ENCODE data around the gene FAM131C.
A peak's percentile ranks its signal among the peaks of the same experiment; 100 is the strongest.

The FAM131C gene

GRCh38 chr1:16082283-16083038 lies 9.0 kb upstream of the FAM131C start:
- H3K36me3 ChIP-seq, result no peaks in the 10 kb centered on the region
- no peaks in the 10 kb centered on the region for H3K27me3 ChIP-seq
- peak; percentile 67 for DNase-seq
- no peaks in the 10 kb centered on the region for H3K9me3 ChIP-seq
- peaks cover 11% of the 10 kb centered on the region for H3K4me1 ChIP-seq
- no peak overlapping the region for H3K4me3 ChIP-seq (ENCODE audit: low read depth, low read length)
- TF ChIP-seq CTCF (IDR thresholded peaks at IDR 0.05; ENCODE audit: low read depth, low read length), result peak; percentile 79

GRCh38 chr1:16081636-16082035 lies 8.2 kb upstream of the FAM131C start:
- TF ChIP-seq CTCF (IDR thresholded peaks at IDR 0.05; ENCODE audit: low read depth, low read length), result no peak
- H3K4me1 ChIP-seq, result peaks cover 16% of the 10 kb centered on the region

GRCh38 chr1:16080422-16081150 lies 7.1 kb upstream of the FAM131C start:
- DNase-seq, result no peak
- Histone ChIP-seq H3K36me3 (no peaks in the 10 kb centered on the region), H3K4me3 (ENCODE audit: low read depth, low read length) (no peak overlapping the region), H3K9me3 (no peaks in the 10 kb centered on the region), H3K4me1 (peaks cover 19% of the 10 kb centered on the region), H3K27me3 (no peaks in the 10 kb centered on the region)
- TF ChIP-seq CTCF (IDR thresholded peaks at IDR 0.05; ENCODE audit: low read depth, low read length), result no peak

More at GRCh38 chr1:16081636-16082035, 8.2 kb upstream of the FAM131C start:
- no peak for DNase-seq
- H3K4me3 ChIP-seq (ENCODE audit: low read depth, low read length), result no peak overlapping the region
- H3K27me3 ChIP-seq, result no peaks in the 10 kb centered on the region
- no peaks in the 10 kb centered on the region for H3K36me3 ChIP-seq
- no peaks in the 10 kb centered on the region for H3K9me3 ChIP-seq

DNA sequence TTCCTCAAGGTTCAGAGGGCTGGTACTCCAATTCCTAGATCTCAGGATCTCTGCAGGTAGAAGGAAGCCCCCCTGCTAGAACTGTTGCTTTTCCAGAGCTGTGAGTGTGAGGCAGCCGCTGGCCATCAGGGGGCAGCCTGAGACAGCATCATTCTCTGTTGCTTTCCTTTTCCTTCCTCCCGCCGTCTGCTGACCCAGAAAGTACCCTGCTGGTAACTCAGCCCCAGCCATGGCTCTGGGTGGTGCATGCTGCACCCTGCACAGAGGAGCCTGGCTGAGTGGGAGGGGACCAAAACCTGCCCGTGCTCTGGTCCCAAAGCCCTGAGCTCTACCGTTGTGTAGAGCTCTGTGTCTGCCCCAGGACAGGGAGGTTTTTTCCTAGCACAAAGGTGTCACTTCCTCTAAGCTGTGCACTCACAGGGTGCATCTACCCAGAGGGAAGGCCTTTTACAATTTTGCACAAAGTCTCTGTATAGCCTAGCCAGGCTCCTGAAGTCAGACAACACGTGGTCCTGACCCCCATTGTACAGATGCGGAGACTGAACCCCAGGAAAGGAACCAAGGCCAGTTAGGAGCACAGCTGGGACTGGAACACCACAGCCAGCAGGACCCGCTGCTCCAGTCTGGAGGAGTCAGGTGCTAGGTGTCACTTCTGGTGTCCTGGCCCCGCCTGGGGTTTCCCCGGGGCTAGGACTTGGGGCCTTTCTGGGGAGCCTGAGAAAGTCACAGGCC lies 5.6 kb upstream of the FAM131C start:
- peaks cover 19% of the 10 kb centered on the region for H3K4me1 ChIP-seq

GRCh38 chr1:16077406-16078245 lies 4.2 kb upstream of the FAM131C start:
- no peak overlapping the region for H3K4me3 ChIP-seq (ENCODE audit: low read depth, low read length)
- peaks cover 19% of the 10 kb centered on the region for H3K4me1 ChIP-seq
- peak; percentile 19 for DNase-seq

More for the DNA sequence above, 5.6 kb upstream of the FAM131C start:
- Histone ChIP-seq H3K36me3 (no peaks in the 10 kb centered on the region), H3K9me3 (no peaks in the 10 kb centered on the region), H3K4me3 (ENCODE audit: low read depth, low read length) (no peak overlapping the region), H3K27me3 (no peaks in the 10 kb centered on the region)
- TF ChIP-seq CTCF (IDR thresholded peaks at IDR 0.05; ENCODE audit: low read depth, low read length), result peak; percentile 73
- peak; percentile 76 for DNase-seq

More at GRCh38 chr1:16077406-16078245, 4.2 kb upstream of the FAM131C start:
- no peak for TF ChIP-seq CTCF (IDR thresholded peaks at IDR 0.05; ENCODE audit: low read depth, low read length)
- Histone ChIP-seq H3K36me3 (no peaks in the 10 kb centered on the region), H3K27me3 (no peaks in the 10 kb centered on the region), H3K9me3 (no peaks in the 10 kb centered on the region)
